Measurements from ENCODE around the gene TGFBR2.
A peak's percentile ranks its signal among the peaks of the same experiment; 100 is the strongest.

Gene TGFBR2

DNA sequence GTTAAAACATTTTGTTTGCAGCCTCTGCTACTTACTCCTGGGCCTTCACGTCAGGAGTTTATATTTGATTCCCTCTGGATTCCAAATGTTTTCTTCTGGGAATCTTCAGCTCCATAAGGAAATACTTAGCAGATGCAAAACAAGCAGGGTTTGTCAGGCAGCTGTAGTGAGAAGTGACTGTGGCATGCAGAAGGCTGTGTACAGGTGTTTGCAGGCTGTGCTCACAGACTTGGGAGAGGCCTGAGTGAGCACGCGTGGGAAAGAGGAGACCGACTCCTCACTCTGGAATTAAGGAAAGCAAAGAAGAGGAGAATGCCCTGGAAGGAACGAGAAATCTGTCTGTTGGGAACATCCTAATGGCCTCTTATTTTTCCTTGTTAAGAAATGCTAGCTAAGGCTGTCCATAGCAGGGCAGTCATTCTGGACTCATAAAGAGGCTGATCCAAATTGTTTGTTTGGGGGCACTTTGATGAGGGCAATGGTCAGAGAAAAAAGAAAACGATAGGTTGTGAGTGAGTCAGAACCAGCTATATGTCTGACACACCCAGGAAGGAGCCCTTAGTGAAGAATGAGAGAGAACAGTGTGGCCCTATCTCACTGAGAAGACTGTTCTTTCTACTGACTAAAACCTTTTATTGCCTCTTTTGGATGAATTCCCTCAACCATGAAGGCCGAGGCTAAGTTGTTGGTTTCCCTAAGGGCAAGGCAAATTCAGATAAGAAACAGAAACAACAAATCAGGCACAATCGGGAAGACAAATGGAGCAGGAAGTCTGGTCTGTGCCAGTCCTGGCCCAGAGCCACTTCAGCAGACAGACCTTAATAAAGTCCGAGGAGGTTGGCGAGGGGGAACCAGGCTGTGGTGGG is 82.6 kb downstream of the TGFBR2 start:
- DNase-seq, result peak in 4 of 58 donors; percentile 9 to 27 (median 20)

DNA sequence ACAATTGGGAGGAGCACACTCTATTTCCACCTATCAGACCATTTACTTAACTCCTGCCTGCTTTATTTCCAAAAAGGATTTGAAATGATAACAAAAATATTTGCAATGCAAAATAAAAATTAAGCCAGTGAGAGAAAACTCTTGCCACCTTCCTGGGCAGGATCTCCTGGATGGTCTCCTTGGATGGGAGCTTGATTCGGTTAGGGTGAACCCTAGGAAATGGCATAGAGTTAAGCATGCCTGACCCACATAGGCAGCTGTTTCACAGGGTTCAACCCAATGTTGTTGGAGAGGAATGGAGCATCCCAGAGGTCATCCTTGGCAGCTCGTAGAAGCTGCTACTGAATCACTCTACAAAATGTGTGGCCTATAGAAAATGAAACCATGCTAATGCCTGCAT is 83.8 kb downstream of the TGFBR2 start:
- no peak for DNase-seq

DNA sequence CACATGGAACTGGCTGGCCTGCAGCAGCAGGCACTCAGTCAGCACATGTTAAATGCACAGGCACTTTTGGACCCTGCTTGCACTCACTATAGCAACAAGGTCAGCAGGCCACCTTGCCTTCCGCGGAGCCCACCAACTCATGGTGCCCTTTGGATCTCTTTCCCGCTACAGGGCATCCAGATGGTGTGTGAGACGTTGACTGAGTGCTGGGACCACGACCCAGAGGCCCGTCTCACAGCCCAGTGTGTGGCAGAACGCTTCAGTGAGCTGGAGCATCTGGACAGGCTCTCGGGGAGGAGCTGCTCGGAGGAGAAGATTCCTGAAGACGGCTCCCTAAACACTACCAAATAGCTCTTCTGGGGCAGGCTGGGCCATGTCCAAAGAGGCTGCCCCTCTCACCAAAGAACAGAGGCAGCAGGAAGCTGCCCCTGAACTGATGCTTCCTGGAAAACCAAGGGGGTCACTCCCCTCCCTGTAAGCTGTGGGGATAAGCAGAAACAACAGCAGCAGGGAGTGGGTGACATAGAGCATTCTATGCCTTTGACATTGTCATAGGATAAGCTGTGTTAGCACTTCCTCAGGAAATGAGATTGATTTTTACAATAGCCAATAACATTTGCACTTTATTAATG is 85.0 kb downstream of the TGFBR2 start:
- no peak for DNase-seq

DNA sequence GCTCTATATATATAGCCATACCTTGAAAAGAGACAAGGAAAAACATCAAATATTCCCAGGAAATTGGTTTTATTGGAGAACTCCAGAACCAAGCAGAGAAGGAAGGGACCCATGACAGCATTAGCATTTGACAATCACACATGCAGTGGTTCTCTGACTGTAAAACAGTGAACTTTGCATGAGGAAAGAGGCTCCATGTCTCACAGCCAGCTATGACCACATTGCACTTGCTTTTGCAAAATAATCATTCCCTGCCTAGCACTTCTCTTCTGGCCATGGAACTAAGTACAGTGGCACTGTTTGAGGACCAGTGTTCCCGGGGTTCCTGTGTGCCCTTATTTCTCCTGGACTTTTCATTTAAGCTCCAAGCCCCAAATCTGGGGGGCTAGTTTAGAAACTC is 85.5 kb downstream of the TGFBR2 start:
- no peak for DNase-seq

DNA sequence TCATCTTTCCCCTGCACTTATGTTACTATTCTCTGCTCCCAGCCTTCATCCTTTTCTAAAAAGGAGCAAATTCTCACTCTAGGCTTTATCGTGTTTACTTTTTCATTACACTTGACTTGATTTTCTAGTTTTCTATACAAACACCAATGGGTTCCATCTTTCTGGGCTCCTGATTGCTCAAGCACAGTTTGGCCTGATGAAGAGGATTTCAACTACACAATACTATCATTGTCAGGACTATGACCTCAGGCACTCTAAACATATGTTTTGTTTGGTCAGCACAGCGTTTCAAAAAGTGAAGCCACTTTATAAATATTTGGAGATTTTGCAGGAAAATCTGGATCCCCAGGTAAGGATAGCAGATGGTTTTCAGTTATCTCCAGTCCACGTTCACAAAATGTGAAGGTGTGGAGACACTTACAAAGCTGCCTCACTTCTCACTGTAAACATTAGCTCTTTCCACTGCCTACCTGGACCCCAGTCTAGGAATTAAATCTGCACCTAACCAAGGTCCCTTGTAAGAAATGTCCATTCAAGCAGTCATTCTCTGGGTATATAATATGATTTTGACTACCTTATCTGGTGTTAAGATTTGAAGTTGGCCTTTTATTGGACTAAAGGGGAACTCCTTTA is 86.2 kb downstream of the TGFBR2 start:
- no peak for DNase-seq

- DNase-seq, result peak in 25 of 58 donors; percentile 2 to 75 (median 26)
Observed at GRCh38 chr3:30693470-30694120, 87.2 kb downstream of the TGFBR2 start.

DNA sequence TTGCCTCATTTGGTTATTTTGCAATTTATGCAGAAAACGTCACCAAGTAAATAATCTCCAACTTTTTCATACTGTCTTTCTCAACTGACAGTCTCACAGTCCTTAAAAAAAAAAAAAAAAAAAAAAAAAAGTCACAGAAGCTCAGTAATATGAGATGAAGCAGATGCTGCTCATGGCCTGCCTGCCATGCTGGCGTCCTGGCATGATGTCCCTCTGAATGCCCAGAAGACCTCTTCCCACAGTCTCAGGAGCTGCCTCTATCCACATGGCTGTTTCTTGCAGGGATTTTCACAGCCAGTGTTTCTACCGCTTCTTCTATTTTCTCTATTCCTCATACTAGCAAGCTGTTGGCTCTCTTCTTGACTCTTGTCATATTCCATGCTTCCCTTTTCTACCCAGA is 87.7 kb downstream of the TGFBR2 start:
- DNase-seq, result no peak

- DNase-seq, result no peak
Observed at GRCh38 chr3:30694668-30695067, 88.3 kb downstream of the TGFBR2 start.

DNA sequence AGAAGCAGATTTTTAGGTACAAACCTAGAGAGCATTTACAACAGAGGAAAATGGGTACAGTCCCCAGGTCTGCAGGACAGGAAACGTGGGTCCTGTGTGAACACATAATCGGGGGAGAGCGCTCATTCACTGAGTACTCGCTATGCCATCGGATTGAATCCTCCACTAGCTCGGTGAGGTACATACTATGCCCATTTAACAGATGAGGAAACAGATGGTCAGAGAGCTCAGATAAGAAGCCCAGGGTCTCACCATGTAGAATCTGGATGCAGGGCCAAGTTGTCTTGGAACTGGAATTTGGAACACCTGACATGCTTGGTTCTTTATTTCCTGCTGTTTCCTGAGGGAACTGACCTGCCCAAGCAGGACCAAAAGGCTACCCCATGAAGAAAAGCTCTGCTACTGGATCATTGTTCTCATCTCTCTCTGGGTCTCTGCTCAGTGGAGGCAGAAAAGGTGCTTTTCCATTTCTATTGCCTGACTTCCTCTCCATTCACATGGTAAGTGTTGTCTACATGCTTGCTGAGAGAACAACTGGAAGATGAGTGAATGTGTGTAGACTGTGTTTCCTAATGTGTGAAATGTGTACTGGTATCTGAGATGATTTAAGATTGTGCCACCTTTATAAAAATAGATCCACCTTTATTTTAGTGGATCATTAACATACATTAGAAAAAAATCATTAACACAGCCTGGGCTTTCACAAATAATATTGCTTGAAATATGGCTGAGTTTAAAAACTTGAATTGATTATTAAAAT is 89.1 kb downstream of the TGFBR2 start:
- DNase-seq, result no peak

- DNase-seq, result peak in 13 of 58 donors; percentile 9 to 61 (median 31)
Observed at GRCh38 chr3:30696403-30696819, 90.0 kb downstream of the TGFBR2 start.

- DNase-seq, result no peak
Observed at GRCh38 chr3:30696896-30697295, 90.5 kb downstream of the TGFBR2 start.

- no peak for DNase-seq
Observed at GRCh38 chr3:30698549-30698948, 92.1 kb downstream of the TGFBR2 start.

GRCh38 chr3:30699927-30700326 is 93.5 kb downstream of the TGFBR2 start:
- DNase-seq, result no peak

DNA sequence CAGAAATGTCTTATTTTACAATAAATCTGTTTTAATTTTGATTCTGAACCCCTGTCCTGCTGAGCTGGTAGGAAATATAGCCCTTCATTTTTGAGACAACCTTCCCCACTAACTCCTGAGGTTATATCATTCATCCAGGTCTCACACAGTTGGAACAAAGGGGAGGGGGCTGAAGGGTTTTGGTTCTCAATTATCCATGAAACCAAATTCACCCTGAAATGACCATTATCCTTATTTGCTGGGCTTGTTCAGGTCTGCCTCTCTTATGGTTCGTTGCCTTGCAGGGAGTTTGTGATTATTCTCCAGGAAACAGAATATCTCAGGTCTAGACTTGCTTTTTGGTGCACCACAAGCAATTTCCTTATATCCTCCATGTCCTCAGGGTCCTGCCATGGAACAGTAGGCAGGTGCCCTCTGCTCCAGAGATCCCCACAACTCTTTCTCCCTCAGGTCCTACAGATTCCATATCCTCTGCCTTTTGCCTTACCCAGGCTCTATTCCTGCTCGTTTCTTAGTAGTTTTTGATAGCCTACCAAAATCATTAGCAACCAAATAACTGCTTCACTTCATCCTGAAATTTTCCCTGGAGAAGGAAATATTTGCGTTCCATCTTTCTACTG is 94.4 kb downstream of the TGFBR2 start:
- no peak for DNase-seq

DNA sequence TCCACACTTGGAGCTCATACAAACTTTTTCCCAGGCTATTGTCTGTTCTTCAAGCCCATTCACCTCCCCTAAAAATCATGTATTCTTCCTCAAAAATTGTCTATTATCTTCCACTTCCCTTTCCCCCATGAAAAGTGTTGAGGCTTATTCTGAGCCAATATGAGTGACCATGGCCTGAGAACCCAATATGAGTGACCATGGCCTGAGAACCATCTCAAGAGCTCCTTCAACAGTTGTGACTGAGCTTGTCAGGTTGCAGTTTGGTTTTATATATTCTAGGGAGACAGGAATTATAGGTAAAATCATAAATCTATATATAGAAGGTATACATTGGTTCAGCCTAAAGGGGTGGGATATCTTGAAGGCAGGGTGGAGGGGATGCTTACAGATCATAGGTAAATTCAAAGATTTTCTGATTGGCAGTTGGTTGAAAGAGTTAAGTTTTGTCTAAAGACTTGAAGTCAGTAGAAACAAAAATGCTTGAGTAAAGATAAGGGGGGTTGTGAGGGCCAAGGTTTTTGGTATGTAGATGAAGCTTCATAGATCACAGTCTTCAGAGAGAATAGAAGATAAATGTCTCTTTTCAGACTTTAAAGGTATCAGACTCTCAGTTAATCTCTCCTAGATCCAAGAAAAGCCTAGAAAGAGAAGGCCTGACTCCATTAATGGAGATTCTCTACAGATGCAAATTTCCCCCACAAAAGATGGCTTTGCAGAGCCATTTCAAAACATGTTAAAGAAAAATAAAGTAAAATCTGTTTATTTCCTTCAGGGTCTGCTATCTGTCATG is 95.8 kb downstream of the TGFBR2 start:
- DNase-seq, result no peak

DNA sequence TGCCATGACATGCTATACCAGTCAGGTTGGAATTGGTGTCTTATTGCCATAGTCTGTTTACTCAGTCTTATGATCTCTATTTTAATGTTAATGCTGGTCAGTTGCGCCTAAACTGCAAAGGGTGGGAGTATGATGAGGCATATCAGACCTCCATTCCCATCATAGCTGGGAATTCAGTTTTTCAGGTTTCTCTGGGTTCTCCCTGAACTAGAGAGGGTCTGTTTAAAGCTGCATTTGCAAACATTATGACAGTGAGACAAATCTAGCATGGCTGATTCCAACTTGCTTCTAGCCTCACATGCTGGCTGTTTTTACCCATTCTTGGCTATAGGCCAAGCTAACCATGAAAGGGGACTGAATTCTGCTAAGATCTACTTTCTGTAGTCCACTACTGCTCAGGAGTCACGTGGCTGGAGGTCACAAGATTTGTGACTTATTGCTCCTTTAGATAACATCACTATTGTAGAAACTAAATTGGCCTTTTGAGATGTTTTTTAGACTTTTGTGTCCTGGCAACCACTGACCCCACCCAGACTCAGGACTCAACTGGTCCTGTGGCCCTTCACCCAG is 96.5 kb downstream of the TGFBR2 start:
- DNase-seq, result no peak

DNA sequence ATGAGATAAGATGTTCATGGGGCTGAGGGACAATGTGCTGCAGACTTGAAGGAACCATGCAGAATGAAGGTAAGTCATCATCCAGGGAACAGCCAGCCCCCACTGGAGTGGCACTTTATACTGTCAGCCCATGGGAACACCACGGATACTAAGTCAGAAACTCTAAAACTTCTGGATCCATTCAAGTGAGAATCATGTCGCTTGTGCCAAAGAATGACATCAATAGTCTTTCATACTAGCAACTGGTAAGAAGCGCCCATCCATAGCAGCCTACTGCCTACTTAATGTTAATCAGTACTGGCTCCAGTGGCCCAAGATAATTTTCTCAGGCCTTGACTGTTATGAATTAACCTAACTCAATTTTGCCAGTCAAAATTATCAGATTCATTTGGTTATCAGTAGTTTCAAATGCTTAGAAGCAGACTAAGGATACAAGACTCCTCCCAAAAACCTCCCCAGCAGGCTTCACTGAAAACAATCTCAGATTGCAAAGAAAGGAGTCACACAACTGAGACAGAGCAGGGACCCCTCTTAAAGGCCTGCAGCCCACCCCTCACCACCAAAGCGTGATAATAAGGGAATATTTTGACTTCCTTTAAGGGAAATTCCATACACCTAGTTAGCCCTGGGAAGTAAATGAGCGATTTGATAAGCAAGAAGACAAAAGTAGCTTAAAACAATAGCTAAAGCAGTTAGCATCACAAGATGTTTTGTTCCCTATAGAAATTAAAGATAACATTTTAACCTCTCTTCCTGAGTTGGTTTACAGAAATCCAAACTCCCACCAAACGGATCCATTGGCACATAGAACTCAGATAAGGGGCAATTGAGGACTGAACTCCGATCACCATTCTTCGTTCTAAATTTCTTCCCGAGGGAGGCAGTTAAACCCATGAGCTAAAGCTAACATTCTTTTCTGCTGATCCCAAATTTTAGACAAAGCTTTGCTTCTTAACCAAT is 98.8 kb downstream of the TGFBR2 start:
- no peak for DNase-seq

- DNase-seq, result no peak
Observed at GRCh38 chr3:30707825-30708224, 101.4 kb downstream of the TGFBR2 start.
